ENCODE measurements around the gene MYOZ2. TPM values are rescaled to one million over a fixed set of nuclear protein-coding genes. Genes with fewer than 3 reads are reported as not detected.

The MYOZ2 gene
- total RNA-seq, 1 donor from 2014 or later: not detected

DNA sequence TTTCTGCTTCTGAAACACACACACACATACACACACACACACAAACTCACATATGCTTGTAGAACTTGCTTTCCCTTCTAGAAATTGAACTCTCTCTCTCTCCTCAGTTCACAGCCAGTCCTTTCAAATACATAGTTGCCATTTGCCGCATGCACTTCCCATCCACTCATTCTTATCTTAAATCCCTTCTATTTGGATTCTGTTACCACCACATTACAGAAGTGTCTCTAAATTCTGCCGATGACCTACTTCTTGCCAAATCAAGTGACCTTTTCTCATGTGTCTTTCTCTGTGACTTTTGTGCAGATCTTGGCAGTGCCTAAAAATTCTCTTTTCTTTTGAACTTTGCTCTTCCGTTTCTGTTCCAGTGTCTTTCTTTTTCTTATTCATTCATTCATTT, 7.5 kb upstream of the MYOZ2 start:
- no peak for DNase-seq (ENCODE audit: low spot score)
- H3K36me3 Mint-ChIP-seq (ENCODE audit: low read depth, unreplicated experiment): no peaks in the 10 kb centered on the region
- H3K27me3 Mint-ChIP-seq (ENCODE audit: unreplicated experiment): peaks cover 1% of the 10 kb centered on the region
- peaks cover 14% of the 10 kb centered on the region for H3K4me1 Mint-ChIP-seq (ENCODE audit: unreplicated experiment)
- no peaks in the 10 kb centered on the region for H3K9me3 Mint-ChIP-seq (ENCODE audit: unreplicated experiment)
- no peak overlapping the region for H3K27ac Mint-ChIP-seq (ENCODE audit: unreplicated experiment)
- H3K4me3 Mint-ChIP-seq (ENCODE audit: unreplicated experiment): no peak overlapping the region
- TF ChIP-seq, protein P1, sequence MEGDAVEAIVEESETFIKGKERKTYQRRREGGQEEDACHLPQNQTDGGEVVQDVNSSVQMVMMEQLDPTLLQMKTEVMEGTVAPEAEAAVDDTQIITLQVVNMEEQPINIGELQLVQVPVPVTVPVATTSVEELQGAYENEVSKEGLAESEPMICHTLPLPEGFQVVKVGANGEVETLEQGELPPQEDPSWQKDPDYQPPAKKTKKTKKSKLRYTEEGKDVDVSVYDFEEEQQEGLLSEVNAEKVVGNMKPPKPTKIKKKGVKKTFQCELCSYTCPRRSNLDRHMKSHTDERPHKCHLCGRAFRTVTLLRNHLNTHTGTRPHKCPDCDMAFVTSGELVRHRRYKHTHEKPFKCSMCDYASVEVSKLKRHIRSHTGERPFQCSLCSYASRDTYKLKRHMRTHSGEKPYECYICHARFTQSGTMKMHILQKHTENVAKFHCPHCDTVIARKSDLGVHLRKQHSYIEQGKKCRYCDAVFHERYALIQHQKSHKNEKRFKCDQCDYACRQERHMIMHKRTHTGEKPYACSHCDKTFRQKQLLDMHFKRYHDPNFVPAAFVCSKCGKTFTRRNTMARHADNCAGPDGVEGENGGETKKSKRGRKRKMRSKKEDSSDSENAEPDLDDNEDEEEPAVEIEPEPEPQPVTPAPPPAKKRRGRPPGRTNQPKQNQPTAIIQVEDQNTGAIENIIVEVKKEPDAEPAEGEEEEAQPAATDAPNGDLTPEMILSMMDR (IDR thresholded peaks at IDR 0.05; ENCODE audit: unreplicated experiment): no peak

DNA sequence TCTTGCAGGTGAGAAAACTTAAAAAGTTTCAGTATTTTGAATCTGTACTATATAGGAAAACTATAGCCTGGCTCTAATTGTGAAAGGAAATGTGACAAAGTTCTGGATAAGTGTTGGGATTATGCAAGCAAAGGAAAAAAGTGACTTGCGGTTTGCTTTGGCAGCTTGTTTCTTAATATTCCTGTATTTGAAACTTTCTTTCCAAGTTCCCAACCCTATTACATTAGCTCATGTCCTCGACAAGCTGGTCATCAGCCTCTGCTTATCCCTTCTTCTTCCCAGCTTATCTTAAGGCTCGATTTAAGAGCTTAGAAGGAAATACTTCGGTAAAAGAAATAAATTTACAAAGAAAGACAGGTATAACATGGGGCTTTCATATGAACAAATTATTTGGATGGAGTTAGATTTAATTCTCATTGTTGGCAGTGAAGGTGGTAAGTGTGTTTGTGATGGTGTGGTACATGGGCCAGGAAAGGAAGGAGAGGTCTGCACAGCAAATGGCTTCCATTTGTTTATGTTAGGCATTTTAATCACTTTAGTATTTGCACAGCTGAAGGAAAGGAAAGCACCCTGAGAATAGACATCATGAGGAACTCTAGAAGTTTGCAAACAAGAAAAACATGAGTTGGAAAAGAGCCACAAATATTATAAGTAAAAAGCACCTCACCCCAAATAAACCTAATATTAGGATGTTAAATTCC, 5.1 kb upstream of the MYOZ2 start:
- Mint-ChIP-seq H3K27me3 (ENCODE audit: unreplicated experiment) (no peaks in the 10 kb centered on the region), H3K9me3 (ENCODE audit: unreplicated experiment) (no peaks in the 10 kb centered on the region), H3K36me3 (ENCODE audit: low read depth, unreplicated experiment) (no peaks in the 10 kb centered on the region), H3K4me3 (ENCODE audit: unreplicated experiment) (no peak overlapping the region), H3K27ac (ENCODE audit: unreplicated experiment) (no peak overlapping the region), H3K4me1 (ENCODE audit: unreplicated experiment) (peaks cover 14% of the 10 kb centered on the region)
- no peak for DNase-seq (ENCODE audit: low spot score)
- TF ChIP-seq, protein P1 (IDR thresholded peaks at IDR 0.05; ENCODE audit: unreplicated experiment): no peak

DNA sequence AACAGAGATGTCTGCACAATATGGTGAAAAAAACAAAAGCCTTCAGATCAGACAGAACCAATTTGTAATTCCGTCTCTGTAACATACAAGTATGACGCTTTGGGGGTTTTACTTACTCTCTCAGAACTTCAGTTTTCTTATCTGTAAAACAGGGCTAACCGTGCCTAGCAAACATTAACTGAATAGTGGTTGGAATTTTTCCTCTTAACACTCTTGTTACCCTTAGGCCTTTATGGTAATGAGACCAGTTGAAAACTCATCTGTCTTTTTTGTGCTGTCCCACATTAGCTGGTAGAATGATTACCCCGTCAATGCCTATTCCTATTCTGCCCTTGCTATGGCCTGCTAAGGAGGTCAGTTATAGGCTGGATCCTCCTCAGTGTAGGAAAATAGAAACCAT, 4.5 kb upstream of the MYOZ2 start:
- DNase-seq (ENCODE audit: low spot score): no peak
- H3K36me3 Mint-ChIP-seq (ENCODE audit: low read depth, unreplicated experiment): no peaks in the 10 kb centered on the region
- no peak overlapping the region for H3K27ac Mint-ChIP-seq (ENCODE audit: unreplicated experiment)
- H3K9me3 Mint-ChIP-seq (ENCODE audit: unreplicated experiment): no peaks in the 10 kb centered on the region
- H3K4me3 Mint-ChIP-seq (ENCODE audit: unreplicated experiment): no peak overlapping the region
- TF ChIP-seq, protein P1 (IDR thresholded peaks at IDR 0.05; ENCODE audit: unreplicated experiment): no peak
- H3K4me1 Mint-ChIP-seq (ENCODE audit: unreplicated experiment): peaks cover 20% of the 10 kb centered on the region
- H3K27me3 Mint-ChIP-seq (ENCODE audit: unreplicated experiment): no peaks in the 10 kb centered on the region

DNA sequence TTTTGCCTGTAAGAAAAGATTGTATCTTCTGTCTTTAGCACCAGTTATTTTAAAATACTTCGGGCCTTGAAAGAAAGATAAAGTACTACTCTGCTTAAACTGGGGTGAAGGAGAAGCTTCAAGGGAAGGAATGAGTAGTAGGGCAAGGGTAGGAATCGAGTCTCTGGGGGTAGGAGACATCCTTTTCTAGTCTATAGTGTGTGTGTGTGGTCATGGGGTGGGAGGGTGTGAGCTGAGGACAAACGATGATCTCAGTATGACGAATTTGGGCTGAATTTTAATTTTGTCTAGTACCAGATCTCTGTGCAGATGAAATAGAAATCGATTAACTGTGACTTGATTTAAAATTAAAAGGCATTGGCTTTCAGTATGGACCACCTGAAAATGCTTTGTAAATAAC, 3.3 kb upstream of the MYOZ2 start:
- Mint-ChIP-seq H3K27me3 (ENCODE audit: unreplicated experiment) (peaks cover under 1% of the 10 kb centered on the region), H3K4me3 (ENCODE audit: unreplicated experiment) (no peak overlapping the region), H3K9me3 (ENCODE audit: unreplicated experiment) (no peaks in the 10 kb centered on the region), H3K36me3 (ENCODE audit: low read depth, unreplicated experiment) (no peaks in the 10 kb centered on the region), H3K27ac (ENCODE audit: unreplicated experiment) (no peak overlapping the region), H3K4me1 (ENCODE audit: unreplicated experiment) (peaks cover 21% of the 10 kb centered on the region)
- TF ChIP-seq, protein P1 (IDR thresholded peaks at IDR 0.05; ENCODE audit: unreplicated experiment): no peak
- no peak for DNase-seq (ENCODE audit: low spot score)

DNA sequence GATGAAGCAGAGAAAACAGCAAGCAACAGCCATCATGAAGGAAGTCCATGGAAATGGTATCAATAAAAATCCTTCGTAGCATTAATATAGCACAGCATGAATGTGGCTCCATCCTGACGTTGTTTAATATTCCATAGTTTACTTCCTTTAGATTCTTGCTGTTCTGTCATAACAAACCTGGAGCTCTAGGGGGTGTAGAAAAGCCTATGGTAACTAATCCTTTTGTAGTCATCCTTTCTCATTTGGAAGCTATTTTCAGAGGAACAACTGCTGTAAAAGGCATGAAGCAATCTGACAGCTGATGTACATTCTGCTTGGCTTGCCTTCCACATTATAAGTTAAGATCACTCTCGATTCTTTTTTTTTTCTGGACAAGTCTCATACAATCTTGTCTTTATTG, 914 bp downstream of the MYOZ2 start:
- TF ChIP-seq, protein P1 (IDR thresholded peaks at IDR 0.05; ENCODE audit: unreplicated experiment): no peak
- no peak for DNase-seq (ENCODE audit: low spot score)
- peaks cover 1% of the 10 kb centered on the region for H3K27me3 Mint-ChIP-seq (ENCODE audit: unreplicated experiment)
- no peak overlapping the region for H3K4me3 Mint-ChIP-seq (ENCODE audit: unreplicated experiment)
- no peaks in the 10 kb centered on the region for H3K36me3 Mint-ChIP-seq (ENCODE audit: low read depth, unreplicated experiment)
- no peaks in the 10 kb centered on the region for H3K9me3 Mint-ChIP-seq (ENCODE audit: unreplicated experiment)
- H3K27ac Mint-ChIP-seq (ENCODE audit: unreplicated experiment): no peak overlapping the region
- H3K4me1 Mint-ChIP-seq (ENCODE audit: unreplicated experiment): peaks cover 23% of the 10 kb centered on the region
